PC-9 (cell line): ENCODE results near the gene NGEF. TPM values are rescaled to one million over a fixed set of nuclear protein-coding genes. Genes with fewer than 3 reads are reported as not detected.

Source experiments
- BruUV-seq: library from RNA; stranded (reverse); fragments of 400-500 nt; replicated peaks from 2 replicates; lab custom pipeline; 2021; lab: Mats Ljungman, UMichigan
- CTCF ChIA-PET: fragments of 300-600 bp; sonication (Branson Sonifier 250); formaldehyde crosslinking; loops from one replicate; lab custom pipeline; 2022; ENCODE audit warnings: antibody characterized with exemption; lab: Charles Lee
- POLR2A ChIA-PET: fragments of 300-600 bp; sonication (Branson Sonifier 250); formaldehyde crosslinking; loops from one replicate; lab custom pipeline; 2022; ENCODE audit warnings: antibody characterized with exemption; ENCODE audit not compliant: unreplicated experiment; lab: Charles Lee
- DNase-seq, 2 experiments: peaks; one replicate each; pipeline versions ENCODE4 v3.0.0 to v3.0.0-alpha.2; 2015 to 2022; ENCODE audit warnings: mixed read lengths in 1 of 2
- H2AFZ ChIP-seq: fragments of 200-600 bp; sonication (generic); 2 replicates; pipeline ENCODE4 v1.8.1; 2017; ENCODE audit warnings: antibody characterized with exemption
- H3F3A ChIP-seq: fragments of 200-600 bp; sonication (generic); 2 replicates; pipeline ENCODE4 v1.8.1; 2017; ENCODE audit warnings: antibody characterized with exemption, mild to moderate bottlenecking, low read depth; ENCODE audit not compliant: insufficient read depth
- H3K27ac ChIP-seq: fragments of 200-600 bp; sonication (generic); 2 replicates; pipeline ENCODE4 v1.6.1; 2016; ENCODE audit warnings: mixed run types
- H3K27me3 ChIP-seq: fragments of 200-600 bp; sonication (generic); 2 replicates; pipeline ENCODE4 v1.6.1; 2016; ENCODE audit warnings: low read depth, mixed run types; ENCODE audit not compliant: insufficient read depth
- H3K36me3 ChIP-seq: fragments of 200-600 bp; sonication (generic); 2 replicates; pipeline ENCODE4 v1.6.1; 2016; ENCODE audit warnings: low read depth, mixed run types
- H3K4me1 ChIP-seq: fragments of 200-600 bp; sonication (generic); replicated peaks from 2 replicates; pipeline ENCODE4 v1.6.1; 2016; ENCODE audit warnings: mixed run types; ENCODE audit not compliant: insufficient read depth
- H3K4me2 ChIP-seq: fragments of 200-600 bp; sonication (generic); 2 replicates; pipeline ENCODE4 v1.6.1; 2017; ENCODE audit warnings: mixed run types
- H3K4me3 ChIP-seq: fragments of 200-600 bp; sonication (generic); 2 replicates; pipeline ENCODE4 v1.6.1; 2016; ENCODE audit warnings: mixed run types
- H3K79me2 ChIP-seq: fragments of 200-600 bp; sonication (generic); 2 replicates; pipeline ENCODE4 v1.6.1; 2017; ENCODE audit warnings: low read depth, mixed run types
- H3K9me2 ChIP-seq: fragments of 200-600 bp; sonication (generic); 2 replicates; pipeline ENCODE4 v1.8.1; 2017; ENCODE audit warnings: mild to moderate bottlenecking; ENCODE audit not compliant: insufficient read depth
- H3K9me3 ChIP-seq: fragments of 200-600 bp; sonication (generic); 2 replicates; pipeline ENCODE4 v1.8.1; 2016; ENCODE audit warnings: low read depth; ENCODE audit not compliant: insufficient read depth
- H4K20me1 ChIP-seq: fragments of 200-600 bp; sonication (generic); 2 replicates; pipeline ENCODE4 v1.8.1; 2017; ENCODE audit not compliant: insufficient read depth
- EZH2 ChIP-seq: fragments of 200-600 bp; sonication (generic); IDR thresholded peaks from 2 replicates; pipeline ENCODE4 v1.8.0; 2017; ENCODE audit warnings: antibody characterized with exemption, low read depth
- intact Hi-C: fragments of 100-400 bp; cut with micrococcal nuclease; formaldehyde crosslinking; loops from one replicate; pipeline ENCODE4 v1.10.0; 2022; ENCODE audit not compliant: unreplicated experiment
- total RNA-seq: library from RNA; stranded (reverse); gene quantifications from 2 replicates; pipeline ENCODE4 v1.2.3, GENCODE V29; 2021
- TF ChIP-seq, protein P1 (sequence below): fragments of 200-600 bp; sonication (generic); conservative IDR thresholded peaks from 2 replicates; pipeline ENCODE4 v1.6.1; 2017; ENCODE audit warnings: mixed run types, antibody characterized with exemption, mild to moderate bottlenecking, moderate library complexity

NGEF gene
- total RNA-seq, 1 experiment from 2014 or later = 55.3 TPM

DNA sequence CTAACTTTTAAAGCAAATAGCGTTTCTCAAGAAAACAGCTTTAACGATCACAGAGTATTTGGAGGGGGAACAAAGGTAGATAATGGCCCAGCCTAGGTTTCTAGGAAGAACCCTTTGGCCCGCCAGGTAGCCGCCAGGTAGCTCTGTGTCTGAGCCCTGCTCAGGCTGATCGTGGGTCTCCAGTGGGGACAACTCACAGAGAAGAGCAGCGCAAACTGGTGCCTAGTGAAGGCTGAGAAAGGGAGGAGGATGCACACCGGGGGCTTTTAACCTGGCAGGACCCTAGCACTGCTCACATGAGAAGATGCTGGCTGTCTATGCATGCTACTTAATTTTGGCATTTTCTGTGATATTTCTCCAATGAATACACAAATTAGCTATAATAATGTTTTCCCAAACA, 5.8 kb downstream of the NGEF start:
- no TSS peak for BruUV-seq

DNA sequence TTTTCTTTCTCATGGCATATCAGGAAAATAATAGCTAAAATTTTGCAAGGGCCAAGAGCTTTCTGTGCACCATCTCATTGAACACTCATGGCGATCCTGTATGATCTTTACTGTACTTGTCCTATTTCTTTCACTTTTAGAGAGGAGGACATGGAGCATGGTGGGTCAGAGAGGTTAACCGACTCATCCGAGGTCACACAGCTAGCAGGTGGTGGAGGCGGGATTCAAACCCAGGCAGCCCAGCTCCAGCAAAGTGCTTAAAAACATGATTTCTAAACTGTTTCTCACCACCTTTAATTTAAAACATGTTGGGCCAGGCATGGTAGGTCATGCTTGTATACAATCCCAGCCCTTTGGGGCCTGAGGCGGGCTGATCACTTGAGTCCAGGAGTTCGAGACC, 6.4 kb downstream of the NGEF start:
- no peak for DNase-seq
- CTCF ChIA-PET = no interaction called here
- Histone ChIP-seq H4K20me1 (no peaks in the 10 kb centered on the region), H3K27me3 (no peaks in the 10 kb centered on the region), H3K4me1 (no peaks in the 10 kb centered on the region), H3K4me2 (no peak overlapping the region), H3K79me2 (no peaks in the 10 kb centered on the region), H3F3A (no peaks in the 10 kb centered on the region), H2AFZ (no peak overlapping the region), H3K9me2 (no peaks in the 10 kb centered on the region), H3K27ac (no peak overlapping the region), H3K9me3 (no peaks in the 10 kb centered on the region), H3K36me3 (no peaks in the 10 kb centered on the region), H3K4me3 (no peak overlapping the region)
- intact Hi-C loops = no loop called here
- TF ChIP-seq, protein P1, sequence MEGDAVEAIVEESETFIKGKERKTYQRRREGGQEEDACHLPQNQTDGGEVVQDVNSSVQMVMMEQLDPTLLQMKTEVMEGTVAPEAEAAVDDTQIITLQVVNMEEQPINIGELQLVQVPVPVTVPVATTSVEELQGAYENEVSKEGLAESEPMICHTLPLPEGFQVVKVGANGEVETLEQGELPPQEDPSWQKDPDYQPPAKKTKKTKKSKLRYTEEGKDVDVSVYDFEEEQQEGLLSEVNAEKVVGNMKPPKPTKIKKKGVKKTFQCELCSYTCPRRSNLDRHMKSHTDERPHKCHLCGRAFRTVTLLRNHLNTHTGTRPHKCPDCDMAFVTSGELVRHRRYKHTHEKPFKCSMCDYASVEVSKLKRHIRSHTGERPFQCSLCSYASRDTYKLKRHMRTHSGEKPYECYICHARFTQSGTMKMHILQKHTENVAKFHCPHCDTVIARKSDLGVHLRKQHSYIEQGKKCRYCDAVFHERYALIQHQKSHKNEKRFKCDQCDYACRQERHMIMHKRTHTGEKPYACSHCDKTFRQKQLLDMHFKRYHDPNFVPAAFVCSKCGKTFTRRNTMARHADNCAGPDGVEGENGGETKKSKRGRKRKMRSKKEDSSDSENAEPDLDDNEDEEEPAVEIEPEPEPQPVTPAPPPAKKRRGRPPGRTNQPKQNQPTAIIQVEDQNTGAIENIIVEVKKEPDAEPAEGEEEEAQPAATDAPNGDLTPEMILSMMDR = no peak
- POLR2A ChIA-PET = no interaction called here
- BruUV-seq = no TSS peak

More for the DNA sequence above, 5.8 kb downstream of the NGEF start:
- POLR2A ChIA-PET = no interaction called here
- Histone ChIP-seq H3K9me2 (no peaks in the 10 kb centered on the region), H3K27ac (no peak overlapping the region), H3K36me3 (no peaks in the 10 kb centered on the region), H3K27me3 (no peaks in the 10 kb centered on the region), H3K79me2 (no peaks in the 10 kb centered on the region), H3K4me1 (no peaks in the 10 kb centered on the region), H3K4me2 (no peak overlapping the region), H4K20me1 (no peaks in the 10 kb centered on the region), H3F3A (no peaks in the 10 kb centered on the region), H3K9me3 (no peaks in the 10 kb centered on the region), H3K4me3 (no peak overlapping the region), H2AFZ (no peak overlapping the region)
- intact Hi-C loops = no loop called here
- DNase-seq = no peak
- TF ChIP-seq, protein P1 = no peak
- no peak for TF ChIP-seq EZH2
- CTCF ChIA-PET = no interaction called here

DNA sequence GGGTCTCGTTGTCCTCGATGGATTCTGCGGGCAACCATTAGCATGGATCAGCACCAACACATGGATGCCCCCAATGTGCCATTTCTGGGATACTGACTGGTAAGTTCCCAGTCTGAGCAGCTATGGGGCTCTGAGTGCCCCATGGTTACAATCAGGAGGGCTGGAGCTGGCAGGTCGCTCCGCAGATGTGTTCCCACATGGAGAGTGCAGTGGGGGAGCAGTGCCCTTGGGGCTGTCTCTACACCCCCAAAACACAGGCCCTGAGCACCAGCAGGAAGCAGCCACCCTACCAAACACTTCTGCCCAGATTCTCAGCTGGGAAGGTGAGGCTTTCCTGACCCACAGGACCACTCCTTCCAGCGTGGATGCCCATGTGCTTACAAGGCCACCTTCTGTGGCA, 8.0 kb downstream of the NGEF start:
- Histone ChIP-seq H3K9me2 (no peaks in the 10 kb centered on the region), H3K9me3 (no peaks in the 10 kb centered on the region), H4K20me1 (no peaks in the 10 kb centered on the region), H3K4me3 (no peak overlapping the region), H3K79me2 (no peaks in the 10 kb centered on the region), H3K4me1 (no peaks in the 10 kb centered on the region), H3F3A (no peaks in the 10 kb centered on the region), H3K36me3 (no peaks in the 10 kb centered on the region), H2AFZ (no peak overlapping the region), H3K4me2 (no peak overlapping the region), H3K27ac (no peak overlapping the region), H3K27me3 (no peaks in the 10 kb centered on the region)
- POLR2A ChIA-PET = no interaction called here
- no peak for DNase-seq
- BruUV-seq = no TSS peak
- intact Hi-C loops = no loop called here
- no peak for TF ChIP-seq EZH2
- TF ChIP-seq, protein P1 = no peak
- CTCF ChIA-PET = no interaction called here
